ENCODE data around the gene SBK1.
"Not testable (repeated sequence)": the region's sequence is repeated elsewhere in the genome, so short reads cannot be mapped to it uniquely, and the experiment has no call there.

Gene SBK1

GRCh38 chr16:28330232-28330631 is 37.9 kb downstream of the SBK1 start:
- DNase-seq (ENCODE audit: low read depth in 2 of 2, low spot score in 1 of 2): not testable (repeated sequence)

- not testable (repeated sequence) for DNase-seq (ENCODE audit: low read depth in 2 of 2, low spot score in 1 of 2)
Observed at GRCh38 chr16:28330981-28331380, 38.7 kb downstream of the SBK1 start.

- DNase-seq (ENCODE audit: low read depth in 2 of 2, low spot score in 1 of 2): not testable (repeated sequence)
Observed at GRCh38 chr16:28332632-28333031, 40.3 kb downstream of the SBK1 start.

GRCh38 chr16:28335678-28336077 is 43.4 kb downstream of the SBK1 start:
- not testable (repeated sequence) for DNase-seq (ENCODE audit: low read depth in 2 of 2, low spot score in 1 of 2)

GRCh38 chr16:28336940-28337710 is 44.8 kb downstream of the SBK1 start:
- not testable (repeated sequence) for DNase-seq (ENCODE audit: low read depth in 2 of 2, low spot score in 1 of 2)

- DNase-seq (ENCODE audit: low read depth in 2 of 2, low spot score in 1 of 2): not testable (repeated sequence)
Observed at GRCh38 chr16:28338230-28338629, 45.9 kb downstream of the SBK1 start.

- DNase-seq (ENCODE audit: low read depth in 2 of 2, low spot score in 1 of 2): not testable (repeated sequence)
Observed at GRCh38 chr16:28362600-28362999, 70.3 kb downstream of the SBK1 start.

GRCh38 chr16:28363408-28363807 is 71.1 kb downstream of the SBK1 start, which contains the start of gene NPIPB6:
Gene NPIPB6, minus strand, starts transcription at chr16:28363508. Its CDS starts 686 bp downstream, at chr16:28362822.
- DNase-seq (ENCODE audit: low read depth in 2 of 2, low spot score in 1 of 2): not testable (repeated sequence)

GRCh38 chr16:28364268-28365173 is 72.2 kb downstream of the SBK1 start:
- DNase-seq (ENCODE audit: low read depth in 2 of 2, low spot score in 1 of 2): not testable (repeated sequence)

- DNase-seq (ENCODE audit: low read depth in 2 of 2, low spot score in 1 of 2): not testable (repeated sequence)
Observed at GRCh38 chr16:28367926-28368325, 75.6 kb downstream of the SBK1 start.
